ENCODE results near the gene MRRF.
"Not testable (repeated sequence)": the region's sequence is repeated elsewhere in the genome, so short reads cannot be mapped to it uniquely, and the experiment has no call there.

MRRF gene

GRCh38 chr9:122277285-122277897 lies 12.7 kb downstream of the MRRF start:
- no peak for DNase-seq (ENCODE audit: low read depth in 2 of 2)

GRCh38 chr9:122281368-122281767 lies 16.7 kb downstream of the MRRF start:
- DNase-seq (ENCODE audit: low read depth in 2 of 2), result no peak

- DNase-seq (ENCODE audit: low read depth in 2 of 2), result no peak
Observed at GRCh38 chr9:122286764-122287163, 22.1 kb downstream of the MRRF start.

- DNase-seq (ENCODE audit: low read depth in 2 of 2), result no peak
Observed at GRCh38 chr9:122287214-122287720, 22.6 kb downstream of the MRRF start.

GRCh38 chr9:122291458-122291857 lies 26.8 kb downstream of the MRRF start:
- DNase-seq (ENCODE audit: low read depth in 2 of 2), result no peak

- DNase-seq (ENCODE audit: low read depth in 2 of 2), result no peak
Observed at GRCh38 chr9:122294531-122294930, 29.8 kb downstream of the MRRF start.

- DNase-seq (ENCODE audit: low read depth in 2 of 2), result no peak
Observed at GRCh38 chr9:122297512-122297911, 32.8 kb downstream of the MRRF start.

GRCh38 chr9:122302237-122303093 lies 37.8 kb downstream of the MRRF start:
- DNase-seq (ENCODE audit: low read depth in 2 of 2), result no peak

GRCh38 chr9:122307061-122307460 lies 42.4 kb downstream of the MRRF start:
- DNase-seq (ENCODE audit: low read depth in 2 of 2), result no peak

GRCh38 chr9:122307925-122308324 lies 43.2 kb downstream of the MRRF start:
- DNase-seq (ENCODE audit: low read depth in 2 of 2), result no peak

GRCh38 chr9:122309861-122310260 lies 45.2 kb downstream of the MRRF start:
- no peak for DNase-seq (ENCODE audit: low read depth in 2 of 2)

- DNase-seq (ENCODE audit: low read depth in 2 of 2), result no peak
Observed at GRCh38 chr9:122314165-122314564, 49.5 kb downstream of the MRRF start.

- no peak for DNase-seq (ENCODE audit: low read depth in 2 of 2)
Observed at GRCh38 chr9:122315534-122315933, 50.9 kb downstream of the MRRF start.

- no peak for DNase-seq (ENCODE audit: low read depth in 2 of 2)
Observed at GRCh38 chr9:122318284-122318683, 53.6 kb downstream of the MRRF start.

GRCh38 chr9:122320413-122320881 lies 55.8 kb downstream of the MRRF start:
- no peak for DNase-seq (ENCODE audit: low read depth in 2 of 2)

- no peak for DNase-seq (ENCODE audit: low read depth in 2 of 2)
Observed at GRCh38 chr9:122322553-122322952, 57.9 kb downstream of the MRRF start.

GRCh38 chr9:122324665-122325064 lies 60.0 kb downstream of the MRRF start:
- not testable (repeated sequence) for DNase-seq (ENCODE audit: low read depth in 2 of 2)

- no peak for DNase-seq (ENCODE audit: low read depth in 2 of 2)
Observed at GRCh38 chr9:122325124-122325523, 60.4 kb downstream of the MRRF start.

GRCh38 chr9:122327175-122327574 lies 62.5 kb downstream of the MRRF start:
- DNase-seq (ENCODE audit: low read depth in 2 of 2), result no peak

- no peak for DNase-seq (ENCODE audit: low read depth in 2 of 2)
Observed at GRCh38 chr9:122329597-122329996, 64.9 kb downstream of the MRRF start.

GRCh38 chr9:122330466-122330865 lies 65.8 kb downstream of the MRRF start:
- DNase-seq (ENCODE audit: low read depth in 2 of 2), result not testable (repeated sequence)

GRCh38 chr9:122331523-122331927 lies 66.8 kb downstream of the MRRF start:
- no peak for DNase-seq (ENCODE audit: low read depth in 2 of 2)

GRCh38 chr9:122332083-122332482 lies 67.4 kb downstream of the MRRF start:
- DNase-seq (ENCODE audit: low read depth in 2 of 2), result no peak
